ENCODE measurements around the gene ANKRD11.

Gene ANKRD11

GRCh38 chr16:89425523-89425922 is 64.8 kb downstream of the ANKRD11 start:
- peaks cover 3% of the 10 kb centered on the region for H3K79me1 ChIP-seq (replicated peaks; ENCODE audit: low read length, poor library complexity, severe bottlenecking)
- no peaks in the 10 kb centered on the region for H3K9me3 ChIP-seq (ENCODE audit: control insufficient read depth, low read length)
- H4K8ac ChIP-seq (ENCODE audit: low read length): peak overlapping the region; percentile 24
- H3K4me1 ChIP-seq (ENCODE audit: control insufficient read depth, insufficient read depth, low read depth, low read length): peaks cover 25% of the 10 kb centered on the region
- no peak overlapping the region for H3K4ac ChIP-seq (ENCODE audit: low read depth in 1 of 2, low read length in 2 of 2)
- H4K91ac ChIP-seq (ENCODE audit: low read length): no peak overlapping the region
- no peak overlapping the region for H3K14ac ChIP-seq (ENCODE audit: low read length in 2 of 2)
- WGBS: 90% methylated on average over 10 of the region's 10 CpGs
- H3K18ac ChIP-seq (ENCODE audit: low read depth in 1 of 2, low read length in 2 of 2): no peak overlapping the region
- H2BK15ac ChIP-seq (ENCODE audit: low read depth, poor library complexity, severe bottlenecking): no peak overlapping the region
- H2AFZ ChIP-seq (ENCODE audit: low read depth, low read length): no peak overlapping the region
- H2AK5ac ChIP-seq (ENCODE audit: low read length, severe bottlenecking): no peak overlapping the region
- H3K36me3 ChIP-seq (ENCODE audit: control insufficient read depth in 1 of 2, insufficient read depth in 2 of 2, low read depth in 1 of 2, low read length in 2 of 2): peaks cover 0 to 5% of the 10 kb centered on the region in 2 experiments
- no peak overlapping the region for H3K27ac ChIP-seq (ENCODE audit: low read length, poor library complexity, severe bottlenecking)
- H3K27me3 ChIP-seq (ENCODE audit: control insufficient read depth in 1 of 2, insufficient read depth in 1 of 2, low read length in 2 of 2): no peaks in the 10 kb centered on the region
- H2BK5ac ChIP-seq (ENCODE audit: low read depth, low read length, poor library complexity, severe bottlenecking): no peak overlapping the region
- no peak overlapping the region for H2BK12ac ChIP-seq (ENCODE audit: low read length in 2 of 2)
- no peak overlapping the region for H2BK120ac ChIP-seq (ENCODE audit: low read depth, low read length)
- no peak overlapping the region for H3K23ac ChIP-seq (ENCODE audit: low read length in 2 of 2)
- H3K9ac ChIP-seq (ENCODE audit: low read length): no peak overlapping the region
- H3K4me2 ChIP-seq (ENCODE audit: low read length, poor library complexity, severe bottlenecking): no peak overlapping the region
- no peak overlapping the region for H3K4me3 ChIP-seq (ENCODE audit: insufficient read depth in 1 of 2, low read depth in 1 of 2, low read length in 2 of 2)
- DNase-seq: no peak

- Histone ChIP-seq H3K27ac (ENCODE audit: low read length, poor library complexity, severe bottlenecking) (no peak overlapping the region), H3K9me3 (ENCODE audit: control insufficient read depth, low read length) (no peaks in the 10 kb centered on the region), H2BK15ac (ENCODE audit: low read depth, poor library complexity, severe bottlenecking) (no peak overlapping the region), H3K18ac (ENCODE audit: low read depth in 1 of 2, low read length in 2 of 2) (no peak overlapping the region), H3K4me3 (ENCODE audit: insufficient read depth in 1 of 2, low read depth in 1 of 2, low read length in 2 of 2) (no peak overlapping the region), H3K4ac (ENCODE audit: low read depth in 1 of 2, low read length in 2 of 2) (no peak overlapping the region), H3K14ac (ENCODE audit: low read length in 2 of 2) (no peak overlapping the region), H2AFZ (ENCODE audit: low read depth, low read length) (no peak overlapping the region), H2BK5ac (ENCODE audit: low read depth, low read length, poor library complexity, severe bottlenecking) (no peak overlapping the region), H3K4me1 (ENCODE audit: control insufficient read depth, insufficient read depth, low read depth, low read length) (peaks cover 25% of the 10 kb centered on the region), H3K27me3 (ENCODE audit: control insufficient read depth in 1 of 2, insufficient read depth in 1 of 2, low read length in 2 of 2) (no peaks in the 10 kb centered on the region), H3K36me3 (ENCODE audit: control insufficient read depth in 1 of 2, insufficient read depth in 2 of 2, low read depth in 1 of 2, low read length in 2 of 2) (peaks cover 0 to 13% of the 10 kb centered on the region in 2 experiments), H3K4me2 (ENCODE audit: low read length, poor library complexity, severe bottlenecking) (no peak overlapping the region), H3K9ac (ENCODE audit: low read length) (no peak overlapping the region), H3K23ac (ENCODE audit: low read length in 2 of 2) (no peak overlapping the region), H2AK5ac (ENCODE audit: low read length, severe bottlenecking) (no peak overlapping the region), H2BK120ac (ENCODE audit: low read depth, low read length) (no peak overlapping the region), H2BK12ac (ENCODE audit: low read length in 2 of 2) (no peak overlapping the region), H3K79me1 (replicated peaks; ENCODE audit: low read length, poor library complexity, severe bottlenecking) (peaks cover 7% of the 10 kb centered on the region), H4K8ac (ENCODE audit: low read length) (no peak overlapping the region), H4K91ac (ENCODE audit: low read length) (no peak overlapping the region)
- whole genome bisulfite sequencing: 95% methylated on average over 21 of the region's 21 CpGs
- DNase-seq: no peak
These were observed 66.6 kb downstream of the ANKRD11 start for GRCh38 chr16:89423681-89424260.

GRCh38 chr16:89422905-89423630 is 67.3 kb downstream of the ANKRD11 start:
- Histone ChIP-seq H2AK5ac (ENCODE audit: low read length, severe bottlenecking) (no peak overlapping the region), H3K79me1 (replicated peaks; ENCODE audit: low read length, poor library complexity, severe bottlenecking) (peaks cover 7% of the 10 kb centered on the region), H3K18ac (ENCODE audit: low read depth in 1 of 2, low read length in 2 of 2) (peak overlapping the region in 1 of 2 experiments; percentile 63), H3K27me3 (ENCODE audit: control insufficient read depth in 1 of 2, insufficient read depth in 1 of 2, low read length in 2 of 2) (no peaks in the 10 kb centered on the region), H4K8ac (ENCODE audit: low read length) (no peak overlapping the region), H2AFZ (ENCODE audit: low read depth, low read length) (no peak overlapping the region), H3K36me3 (ENCODE audit: control insufficient read depth in 1 of 2, insufficient read depth in 2 of 2, low read depth in 1 of 2, low read length in 2 of 2) (peaks cover 1 to 13% of the 10 kb centered on the region in 2 experiments), H4K91ac (ENCODE audit: low read length) (no peak overlapping the region), H3K9ac (ENCODE audit: low read length) (peak overlapping the region; percentile 29), H3K4me2 (ENCODE audit: low read length, poor library complexity, severe bottlenecking) (no peak overlapping the region), H3K9me3 (ENCODE audit: control insufficient read depth, low read length) (no peaks in the 10 kb centered on the region), H3K4me1 (ENCODE audit: control insufficient read depth, insufficient read depth, low read depth, low read length) (peaks cover 25% of the 10 kb centered on the region), H3K23ac (ENCODE audit: low read length in 2 of 2) (peak overlapping the region in 1 of 2 experiments; percentile 25), H2BK5ac (ENCODE audit: low read depth, low read length, poor library complexity, severe bottlenecking) (no peak overlapping the region), H2BK120ac (ENCODE audit: low read depth, low read length) (no peak overlapping the region), H2BK12ac (ENCODE audit: low read length in 2 of 2) (peak overlapping the region in 1 of 2 experiments; percentile 15), H3K4ac (ENCODE audit: low read depth in 1 of 2, low read length in 2 of 2) (no peak overlapping the region), H2BK15ac (ENCODE audit: low read depth, poor library complexity, severe bottlenecking) (no peak overlapping the region), H3K14ac (ENCODE audit: low read length in 2 of 2) (peak overlapping the region in 1 of 2 experiments; percentile 66), H3K27ac (ENCODE audit: low read length, poor library complexity, severe bottlenecking) (peak overlapping the region; percentile 8), H3K4me3 (ENCODE audit: insufficient read depth in 1 of 2, low read depth in 1 of 2, low read length in 2 of 2) (no peak overlapping the region)
- WGBS: 57% methylated on average over 14 of the region's 16 CpGs
- DNase-seq: peak; percentile 82

GRCh38 chr16:89422527-89422904 is 67.8 kb downstream of the ANKRD11 start:
- DNase-seq: no peak
- H2BK12ac ChIP-seq (ENCODE audit: low read length in 2 of 2): no peak overlapping the region
- no peaks in the 10 kb centered on the region for H3K9me3 ChIP-seq (ENCODE audit: control insufficient read depth, low read length)
- H3K4me3 ChIP-seq (ENCODE audit: insufficient read depth in 1 of 2, low read depth in 1 of 2, low read length in 2 of 2): no peak overlapping the region
- H3K23ac ChIP-seq (ENCODE audit: low read length in 2 of 2): no peak overlapping the region
- H3K79me1 ChIP-seq (replicated peaks; ENCODE audit: low read length, poor library complexity, severe bottlenecking): peaks cover 9% of the 10 kb centered on the region
- no peak overlapping the region for H4K91ac ChIP-seq (ENCODE audit: low read length)
- peaks cover 25% of the 10 kb centered on the region for H3K4me1 ChIP-seq (ENCODE audit: control insufficient read depth, insufficient read depth, low read depth, low read length)
- H2AK5ac ChIP-seq (ENCODE audit: low read length, severe bottlenecking): no peak overlapping the region
- peak overlapping the region; percentile 29 for H3K9ac ChIP-seq (ENCODE audit: low read length)
- H3K18ac ChIP-seq (ENCODE audit: low read depth in 1 of 2, low read length in 2 of 2): no peak overlapping the region
- WGBS: 88% methylated on average over 12 of the region's 12 CpGs
- no peak overlapping the region for H2BK120ac ChIP-seq (ENCODE audit: low read depth, low read length)
- H3K4me2 ChIP-seq (ENCODE audit: low read length, poor library complexity, severe bottlenecking): peak overlapping the region; percentile 5
- no peaks in the 10 kb centered on the region for H3K27me3 ChIP-seq (ENCODE audit: control insufficient read depth in 1 of 2, insufficient read depth in 1 of 2, low read length in 2 of 2)
- no peak overlapping the region for H3K4ac ChIP-seq (ENCODE audit: low read depth in 1 of 2, low read length in 2 of 2)
- H3K14ac ChIP-seq (ENCODE audit: low read length in 2 of 2): no peak overlapping the region
- H2BK15ac ChIP-seq (ENCODE audit: low read depth, poor library complexity, severe bottlenecking): no peak overlapping the region
- H4K8ac ChIP-seq (ENCODE audit: low read length): no peak overlapping the region
- H2AFZ ChIP-seq (ENCODE audit: low read depth, low read length): no peak overlapping the region
- H3K36me3 ChIP-seq (ENCODE audit: control insufficient read depth in 1 of 2, insufficient read depth in 2 of 2, low read depth in 1 of 2, low read length in 2 of 2): peaks cover 7 to 16% of the 10 kb centered on the region in 2 experiments
- no peak overlapping the region for H2BK5ac ChIP-seq (ENCODE audit: low read depth, low read length, poor library complexity, severe bottlenecking)
- H3K27ac ChIP-seq (ENCODE audit: low read length, poor library complexity, severe bottlenecking): peak overlapping the region; percentile 36

Data from mesenchymal stem cell (in vitro differentiated cells and primary cell).